T1000 (cell line): ENCODE measurements around the gene CD82.

ENCODE experiments used
- DNase-seq: peaks from one replicate; lab custom pipeline; 2025; ENCODE audit warnings: mixed read lengths; lab: John Stamatoyannopoulos, UW

Gene CD82

DNA sequence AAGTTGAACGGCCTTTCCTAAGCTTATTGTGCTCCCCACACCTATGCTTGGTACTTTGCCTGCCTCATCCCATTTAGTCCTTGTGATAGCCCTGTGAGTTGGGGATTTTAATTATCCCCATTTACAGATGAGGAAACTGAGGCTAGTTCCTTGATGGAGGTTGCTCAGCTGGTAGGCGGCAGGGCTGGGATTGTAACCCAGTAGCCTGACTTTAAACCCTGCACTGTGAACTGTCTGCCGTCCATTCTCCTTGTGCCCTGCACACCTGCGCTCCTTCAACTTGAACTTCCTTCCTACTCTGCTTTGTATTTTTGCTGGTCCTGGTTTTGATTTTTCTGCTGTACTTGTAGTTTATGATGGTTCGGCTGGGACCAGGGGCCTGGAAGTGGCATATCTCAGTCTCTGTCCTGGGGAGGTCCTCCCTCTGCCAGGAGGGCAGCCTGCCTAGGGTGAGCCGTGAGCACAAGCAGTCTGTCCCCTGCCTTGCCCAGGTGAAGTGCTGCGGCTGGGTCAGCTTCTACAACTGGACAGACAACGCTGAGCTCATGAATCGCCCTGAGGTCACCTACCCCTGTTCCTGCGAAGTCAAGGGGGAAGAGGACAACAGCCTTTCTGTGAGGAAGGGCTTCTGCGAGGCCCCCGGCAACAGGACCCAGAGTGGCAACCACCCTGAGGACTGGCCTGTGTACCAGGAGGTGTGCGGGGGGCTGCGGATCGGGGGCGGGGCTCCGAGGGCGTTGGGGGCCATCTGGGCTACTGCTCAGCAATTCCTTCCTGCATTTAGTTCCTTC is 52.4 kb downstream of the CD82 start:
- DNase-seq = no peak

DNA sequence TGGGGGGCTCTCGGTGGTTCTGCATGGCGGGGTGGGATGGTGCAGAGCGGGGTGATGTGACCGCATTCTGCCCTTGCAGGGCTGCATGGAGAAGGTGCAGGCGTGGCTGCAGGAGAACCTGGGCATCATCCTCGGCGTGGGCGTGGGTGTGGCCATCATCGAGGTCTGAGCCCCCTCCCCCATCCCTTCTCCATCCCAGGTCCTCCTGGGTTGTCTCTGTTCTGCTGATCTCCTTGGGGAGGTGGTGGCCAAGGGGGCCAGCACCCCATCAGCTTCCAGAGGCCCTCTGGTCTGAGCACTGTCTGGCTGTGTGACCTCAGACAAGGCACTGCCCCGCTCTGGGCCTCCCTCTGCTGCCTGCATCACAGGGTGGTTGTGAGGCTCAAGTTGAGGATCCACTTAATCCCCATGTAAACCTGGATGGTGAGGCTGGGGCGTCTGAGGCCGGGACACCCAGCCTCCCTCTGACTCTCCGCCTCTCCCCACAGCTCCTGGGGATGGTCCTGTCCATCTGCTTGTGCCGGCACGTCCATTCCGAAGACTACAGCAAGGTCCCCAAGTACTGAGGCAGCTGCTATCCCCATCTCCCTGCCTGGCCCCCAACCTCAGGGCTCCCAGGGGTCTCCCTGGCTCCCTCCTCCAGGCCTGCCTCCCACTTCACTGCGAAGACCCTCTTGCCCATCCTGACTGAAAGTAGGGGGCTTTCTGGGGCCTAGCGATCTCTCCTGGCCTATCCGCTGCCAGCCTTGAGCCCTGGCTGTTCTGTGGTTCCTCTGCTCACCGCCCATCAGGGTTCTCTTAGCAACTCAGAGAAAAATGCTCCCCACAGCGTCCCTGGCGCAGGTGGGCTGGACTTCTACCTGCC is 53.3 kb downstream of the CD82 start:
- DNase-seq = no peak

DNA sequence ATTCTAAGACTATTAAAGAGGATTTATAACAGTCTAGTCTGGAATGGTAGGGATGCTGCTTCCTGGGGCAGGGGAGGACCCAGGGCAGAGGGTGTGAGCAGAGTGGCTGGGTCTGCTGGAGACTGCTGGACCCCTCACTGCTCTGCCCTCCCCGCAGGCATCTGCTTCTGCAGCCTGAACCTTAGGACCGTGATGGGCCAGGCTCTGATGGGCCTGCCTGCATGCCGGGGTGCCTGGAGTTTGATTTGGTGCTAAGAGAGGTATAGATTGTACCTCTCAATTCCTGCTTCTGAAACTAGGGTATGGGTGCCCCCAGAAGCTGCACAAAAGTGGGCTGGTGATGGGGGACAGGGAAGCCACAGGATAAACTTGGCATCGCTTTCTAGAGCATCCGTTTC is 54.9 kb downstream of the CD82 start:
- no peak for DNase-seq

DNA sequence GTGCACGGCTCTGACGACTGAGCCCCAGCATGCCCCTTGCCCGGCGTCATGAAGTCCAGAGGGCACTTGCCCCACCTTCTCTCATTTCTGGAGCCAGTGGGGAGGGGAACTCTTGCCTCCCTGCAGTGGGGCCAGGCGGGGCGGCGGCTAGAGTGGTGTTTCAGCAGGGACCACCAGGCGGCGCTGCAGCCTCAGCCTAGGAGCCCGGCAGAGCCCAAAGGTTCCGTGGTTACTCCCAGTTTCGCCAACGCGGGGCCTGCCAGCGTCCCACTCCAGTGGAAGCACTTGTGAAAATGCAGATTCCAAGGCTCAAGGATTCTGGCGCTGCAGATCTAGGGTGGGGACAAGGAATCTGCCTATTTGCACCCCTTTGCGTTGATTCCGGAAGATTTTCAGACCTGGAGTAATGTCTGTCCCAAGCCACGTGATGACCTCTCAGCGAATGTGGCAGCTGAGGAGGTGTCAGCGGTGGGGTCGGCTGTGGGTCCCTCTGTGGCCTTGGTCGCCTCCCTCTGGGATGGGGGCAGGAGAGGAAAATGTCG is 55.7 kb downstream of the CD82 start:
- DNase-seq = no peak

DNA sequence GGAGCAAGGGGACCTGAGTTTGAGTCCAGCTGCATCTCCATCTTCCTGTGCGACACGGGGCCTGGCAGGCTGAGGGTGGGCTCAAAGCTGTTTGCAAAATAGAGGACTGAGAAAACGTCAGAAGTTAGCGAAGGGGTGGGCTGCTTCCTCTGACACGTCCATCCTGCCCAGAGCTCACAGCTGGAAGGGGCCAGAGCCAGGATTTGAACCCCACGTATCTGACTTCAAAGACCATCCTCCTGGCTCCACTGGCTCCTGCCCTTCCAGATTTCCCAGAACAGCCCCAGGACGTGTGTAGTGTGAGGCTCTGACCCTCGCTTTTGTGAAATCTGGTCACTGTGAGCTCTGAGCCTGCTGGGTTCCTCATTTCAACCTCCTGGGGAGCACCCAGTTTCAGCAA is 56.3 kb downstream of the CD82 start:
- DNase-seq = no peak

DNA sequence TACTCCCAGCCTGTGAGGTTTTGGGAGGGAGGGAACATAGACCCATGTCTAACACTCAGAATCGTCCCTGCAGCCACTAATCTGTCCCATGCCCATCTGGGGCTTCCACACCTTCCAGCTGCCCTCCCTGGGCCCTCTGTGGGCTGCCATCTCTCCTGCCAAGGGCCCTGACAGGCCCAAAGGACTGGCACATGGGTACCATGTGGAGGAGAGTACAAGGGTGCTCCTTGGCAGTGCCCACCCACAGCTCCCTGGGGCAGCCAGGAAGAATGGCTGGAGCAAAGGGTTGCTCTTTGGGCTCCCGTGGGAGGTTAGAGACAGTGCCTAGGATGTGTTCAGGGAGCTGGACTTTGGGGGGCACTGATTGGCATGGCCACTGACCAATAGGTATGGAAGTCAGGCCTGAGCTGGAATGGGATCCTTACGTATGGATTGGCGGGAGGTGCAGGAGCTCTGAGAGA is 56.8 kb downstream of the CD82 start:
- DNase-seq = no peak

DNA sequence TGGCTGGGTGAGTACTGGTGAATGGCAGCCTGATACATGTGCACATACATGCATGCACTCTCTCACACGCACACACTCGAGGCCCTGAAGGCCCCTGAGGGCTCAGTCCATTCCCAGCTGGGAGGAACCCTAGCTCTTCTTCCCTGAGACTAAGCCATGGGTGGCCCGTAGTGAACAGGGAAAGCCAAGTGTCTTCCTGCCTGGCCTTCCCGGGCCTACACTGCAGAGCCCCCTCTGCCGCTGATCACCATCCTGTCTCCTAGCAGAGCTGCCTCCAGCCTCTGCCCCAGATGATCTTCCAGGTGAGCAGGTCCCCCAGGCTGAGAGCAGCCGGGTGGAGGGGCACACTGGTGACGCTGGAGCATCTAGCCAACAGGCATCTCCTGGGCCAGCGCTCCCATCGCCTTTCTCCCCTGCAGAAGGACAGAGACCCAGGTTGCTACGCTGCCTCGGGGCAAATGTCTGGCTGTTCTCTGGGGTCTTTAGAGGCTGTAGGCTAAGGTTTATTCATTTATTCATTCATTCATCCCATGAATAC is 57.3 kb downstream of the CD82 start:
- DNase-seq = no peak

DNA sequence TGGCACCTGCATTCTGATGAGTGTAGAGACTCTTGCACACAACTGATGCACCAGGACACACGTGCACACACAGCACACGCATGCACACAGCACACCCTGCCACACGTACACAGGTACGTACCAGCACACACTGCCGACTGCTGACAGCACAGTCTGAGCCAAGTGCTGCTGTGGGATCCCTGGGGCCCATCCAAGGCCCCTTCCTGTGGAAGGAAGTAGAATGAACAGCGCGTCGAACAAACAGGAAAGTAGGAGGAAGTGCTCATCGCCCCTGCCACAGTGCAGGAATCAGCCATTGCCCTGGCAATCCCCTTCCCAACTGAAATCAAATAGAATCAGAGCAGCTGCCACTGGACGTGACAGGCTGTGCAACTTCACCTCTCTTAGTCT is 57.9 kb downstream of the CD82 start:
- no peak for DNase-seq

DNA sequence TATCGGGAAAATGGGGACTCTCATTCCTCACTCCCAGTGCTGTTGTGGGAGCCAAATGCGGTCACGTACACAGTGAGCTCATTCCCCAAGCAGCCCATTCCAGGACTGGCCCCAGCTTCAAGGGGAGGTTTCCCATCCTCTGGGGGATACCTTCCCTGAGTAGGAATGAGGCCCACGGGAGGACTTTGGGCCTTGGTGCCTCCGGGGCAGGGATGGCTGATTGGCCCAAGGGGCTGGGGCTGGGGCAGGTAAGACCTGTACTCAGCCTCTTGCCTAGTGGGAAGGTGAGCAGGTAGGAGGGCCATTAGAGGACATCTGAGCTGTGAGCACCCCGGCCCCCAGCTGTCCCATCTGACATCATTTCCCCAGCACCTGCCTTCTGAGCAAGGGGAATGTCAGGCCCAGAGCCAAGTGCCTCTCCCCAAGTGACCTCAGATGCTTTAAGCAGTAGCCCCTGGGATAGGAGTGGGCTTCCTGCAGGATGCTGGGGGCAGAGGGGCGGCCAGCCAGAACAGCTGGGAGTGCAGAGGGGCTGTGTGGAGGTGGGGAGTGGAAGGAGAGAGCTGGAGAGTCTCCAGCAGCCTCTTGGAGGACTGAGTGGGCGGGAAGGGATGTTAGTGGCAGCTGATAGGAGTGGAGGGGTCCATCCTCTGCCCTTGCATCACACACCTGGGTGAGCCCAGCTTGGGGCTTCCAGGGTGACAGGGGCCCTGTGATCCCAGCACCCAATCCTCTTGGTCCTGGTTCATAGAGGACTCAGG is 58.4 kb downstream of the CD82 start:
- no peak for DNase-seq

DNA sequence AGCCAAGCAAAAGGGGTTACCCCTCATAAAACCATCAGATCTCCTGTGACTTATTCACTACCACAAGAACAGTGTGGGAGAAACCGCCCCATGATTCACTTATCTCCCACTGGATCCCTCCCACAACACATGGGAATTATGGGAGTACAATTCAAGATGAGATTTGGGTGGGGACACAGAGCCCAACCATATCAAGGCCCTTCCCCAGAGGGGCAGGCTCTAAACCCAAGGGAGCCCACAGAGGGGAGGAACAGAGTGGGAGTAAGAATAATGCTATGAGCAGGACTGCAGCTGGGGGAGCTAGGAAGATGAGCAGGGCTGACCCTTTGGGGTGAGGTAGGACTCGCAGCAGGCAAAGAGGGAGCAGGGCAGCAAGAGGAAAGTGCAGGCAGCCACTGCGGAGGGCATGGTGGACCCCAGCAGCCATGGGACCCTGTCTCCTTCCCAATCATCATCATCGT is 59.3 kb downstream of the CD82 start:
- DNase-seq = no peak

DNA sequence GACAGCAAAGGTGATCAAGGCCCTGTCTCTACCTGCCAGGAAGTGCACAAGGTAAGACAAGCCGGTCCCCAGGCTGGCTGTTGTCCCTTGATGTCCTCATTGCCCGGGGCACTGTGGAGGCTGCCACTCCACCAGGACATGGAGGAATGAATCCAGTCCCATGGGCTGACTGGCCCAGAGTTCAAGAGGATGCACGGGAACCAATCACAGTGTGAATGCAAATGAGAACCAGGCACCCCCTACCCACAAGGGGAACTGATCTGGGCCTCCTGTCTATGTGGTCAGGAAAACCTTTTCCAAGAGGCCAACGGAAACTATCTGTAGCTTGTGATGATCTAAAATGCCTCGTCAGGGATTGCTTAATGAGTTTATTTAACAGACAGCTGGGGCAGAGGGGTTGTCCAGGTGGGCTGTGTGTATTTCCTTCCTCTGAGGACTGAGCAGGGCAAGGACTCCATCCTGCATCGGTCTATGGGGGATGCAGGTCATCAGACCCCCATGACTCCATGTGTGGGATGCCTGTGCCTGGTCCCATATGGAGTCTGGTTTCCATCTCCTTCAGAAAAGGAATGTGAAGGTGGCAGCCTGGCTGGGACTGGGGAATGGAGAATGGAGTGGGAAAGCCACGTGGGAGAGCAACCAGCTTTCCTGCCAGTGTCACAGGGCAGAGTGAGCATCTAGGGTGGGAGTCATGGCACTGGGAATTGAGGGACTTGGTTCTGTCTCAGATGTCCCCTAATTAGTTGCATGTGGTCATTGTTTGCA is 60.5 kb downstream of the CD82 start:
- no peak for DNase-seq

DNA sequence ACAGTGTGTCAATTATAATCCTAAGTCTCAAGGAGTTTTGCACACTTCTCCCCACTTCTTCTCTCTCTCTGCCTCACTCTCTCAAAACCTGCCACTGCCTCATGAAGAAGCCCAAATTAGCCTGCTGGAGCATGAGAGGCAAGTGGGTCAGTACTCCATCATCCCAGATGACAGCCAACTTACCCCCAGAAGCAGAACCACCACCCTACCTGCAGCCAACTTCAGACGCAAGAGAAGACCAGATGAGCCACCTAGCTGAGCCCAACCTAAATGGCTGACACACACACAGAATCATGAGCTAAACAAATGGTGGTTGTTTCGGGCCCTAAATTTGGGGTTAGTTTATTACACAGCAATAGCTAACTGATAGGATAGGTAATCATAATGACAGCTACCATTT is 61.2 kb downstream of the CD82 start:
- no peak for DNase-seq

DNA sequence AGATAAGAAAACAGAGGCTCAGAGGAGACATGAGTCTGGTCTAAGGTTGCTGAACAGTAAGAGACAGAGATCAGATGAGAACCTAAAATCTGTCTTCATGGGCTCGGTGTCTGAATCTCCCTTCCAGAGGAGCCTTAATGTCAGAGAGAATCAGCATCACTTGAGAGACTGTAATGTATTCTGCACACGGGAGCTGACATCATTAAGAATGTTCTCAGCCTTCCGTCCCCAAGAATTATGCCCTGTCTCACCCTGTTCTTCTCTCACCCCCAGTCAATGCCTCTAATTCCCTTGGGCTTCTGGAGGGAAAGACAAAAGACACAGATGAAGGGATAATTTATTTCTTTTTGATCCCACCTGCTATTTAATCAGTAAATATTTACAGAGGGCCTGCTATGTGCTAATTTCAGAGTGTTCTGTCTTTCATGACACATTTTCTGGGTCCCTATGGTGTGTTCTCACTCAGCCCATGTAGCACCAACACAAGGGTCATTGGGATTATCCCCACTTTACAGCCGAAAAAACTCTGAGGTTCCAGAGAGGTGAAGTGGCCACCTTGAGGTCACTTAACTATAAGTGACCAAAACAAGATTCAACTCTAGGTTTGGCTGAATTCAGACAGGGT is 61.8 kb downstream of the CD82 start:
- DNase-seq = no peak

DNA sequence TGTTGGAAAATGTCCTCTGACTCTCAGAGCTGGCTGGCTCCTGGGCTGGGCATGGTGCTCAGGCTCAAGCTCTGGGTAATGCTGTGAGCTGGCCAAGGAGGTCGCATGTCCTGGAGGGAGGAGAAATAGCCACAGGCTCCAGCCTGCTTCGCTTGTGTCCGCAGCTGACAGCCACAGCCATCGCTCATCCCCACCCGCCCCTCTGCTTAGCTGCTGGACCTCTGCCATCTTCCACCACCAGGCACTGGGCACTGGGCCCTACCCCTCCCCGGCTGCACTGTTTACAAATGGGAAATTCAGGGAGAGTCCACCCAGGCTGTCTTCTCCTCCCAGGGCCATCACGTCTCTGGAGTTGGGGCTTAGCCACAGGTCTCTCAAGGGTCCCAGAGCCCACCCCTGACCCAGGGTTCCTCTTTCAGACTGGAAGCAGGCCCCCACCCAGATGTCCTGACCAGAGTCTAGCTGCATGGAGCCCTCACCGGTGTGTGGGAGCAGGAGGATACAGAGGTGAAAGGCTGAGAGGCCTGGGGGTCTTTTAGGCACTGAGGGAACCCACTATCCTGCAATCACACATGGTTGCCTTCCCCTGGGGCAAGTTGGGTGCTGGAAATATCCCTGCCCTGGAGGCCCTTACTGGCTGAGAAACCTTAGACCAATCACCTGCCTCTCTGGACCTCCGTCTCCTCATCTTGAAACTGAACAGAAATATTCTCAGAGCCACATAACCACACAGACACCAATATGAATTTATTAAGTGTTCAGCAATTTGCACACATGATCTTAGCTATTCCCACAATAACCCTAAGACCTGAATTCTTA is 62.7 kb downstream of the CD82 start:
- no peak for DNase-seq

DNA sequence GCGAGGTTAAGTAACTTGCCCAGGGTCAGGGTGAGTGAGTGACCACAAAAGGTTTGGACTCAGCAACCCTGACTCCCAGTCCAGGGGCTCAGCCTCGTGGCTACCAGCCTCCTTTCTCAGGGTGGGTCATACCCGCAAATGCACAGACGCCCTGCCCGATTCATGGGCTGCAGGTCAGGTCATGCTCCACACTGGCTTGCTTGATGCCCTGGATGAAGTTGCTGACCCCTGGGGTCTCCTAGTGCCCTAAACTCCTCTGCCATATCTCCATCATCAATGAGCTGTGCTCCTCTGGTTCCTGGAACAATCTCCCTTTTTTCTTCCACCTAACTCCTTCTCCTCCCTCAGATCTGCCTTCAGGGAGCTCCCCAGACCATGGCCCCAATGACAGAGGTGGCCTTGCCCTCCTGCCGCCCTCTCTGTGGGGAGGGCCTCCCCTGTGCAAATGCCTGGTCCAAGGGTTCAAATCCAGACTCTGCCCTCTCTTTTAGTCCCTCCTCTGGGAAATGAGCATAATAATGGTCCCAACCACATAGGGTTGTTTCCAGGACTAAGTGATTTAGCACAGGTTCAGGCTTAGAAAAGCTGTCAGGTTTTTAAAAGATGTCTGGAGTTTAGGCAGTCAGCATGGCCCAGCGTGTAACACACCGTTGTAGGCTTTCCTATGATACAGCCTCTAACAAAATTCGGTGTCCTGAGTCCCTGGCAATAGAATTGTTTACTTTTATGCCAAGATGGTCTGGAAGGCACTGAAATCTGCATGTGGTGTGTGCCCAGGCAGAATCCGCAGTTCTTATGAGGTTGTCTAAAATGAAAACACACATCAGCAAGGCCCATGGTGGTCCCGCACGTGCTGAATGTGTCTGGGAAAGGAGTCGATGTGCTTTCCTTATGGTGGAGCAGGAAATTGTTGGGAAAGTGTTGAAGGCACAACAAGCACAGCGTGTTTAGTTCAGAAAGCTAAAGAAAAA is 63.6 kb downstream of the CD82 start:
- DNase-seq = no peak

DNA sequence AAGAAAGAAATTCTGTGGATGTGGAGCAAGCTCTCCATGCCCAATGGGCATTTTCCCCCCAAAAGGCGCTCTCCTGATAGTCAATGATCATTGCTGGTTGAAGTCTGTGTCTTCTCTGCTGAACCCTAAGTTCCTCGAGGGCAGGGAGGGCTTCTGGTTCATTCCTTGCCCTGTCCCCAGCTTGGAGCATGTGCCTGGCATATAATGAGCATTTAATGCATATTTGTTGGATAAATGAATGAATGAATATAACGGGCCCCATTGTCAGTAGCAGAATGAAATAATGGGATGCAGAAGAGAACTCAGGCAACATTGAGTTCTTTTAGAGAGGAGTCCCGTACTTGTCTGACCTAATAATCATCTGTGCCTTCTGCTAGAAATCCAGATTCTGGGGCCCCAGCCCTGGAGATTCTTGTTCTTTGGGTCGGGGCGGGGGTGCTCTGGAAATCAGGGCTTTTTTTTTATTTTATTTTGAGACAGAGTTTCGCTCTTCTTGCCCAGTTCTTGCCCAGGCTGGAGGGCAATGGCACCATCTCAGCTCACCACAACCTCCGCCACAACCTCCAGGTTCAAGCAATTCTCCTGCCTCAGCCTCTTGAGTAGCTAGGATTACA is 64.4 kb downstream of the CD82 start:
- no peak for DNase-seq

DNA sequence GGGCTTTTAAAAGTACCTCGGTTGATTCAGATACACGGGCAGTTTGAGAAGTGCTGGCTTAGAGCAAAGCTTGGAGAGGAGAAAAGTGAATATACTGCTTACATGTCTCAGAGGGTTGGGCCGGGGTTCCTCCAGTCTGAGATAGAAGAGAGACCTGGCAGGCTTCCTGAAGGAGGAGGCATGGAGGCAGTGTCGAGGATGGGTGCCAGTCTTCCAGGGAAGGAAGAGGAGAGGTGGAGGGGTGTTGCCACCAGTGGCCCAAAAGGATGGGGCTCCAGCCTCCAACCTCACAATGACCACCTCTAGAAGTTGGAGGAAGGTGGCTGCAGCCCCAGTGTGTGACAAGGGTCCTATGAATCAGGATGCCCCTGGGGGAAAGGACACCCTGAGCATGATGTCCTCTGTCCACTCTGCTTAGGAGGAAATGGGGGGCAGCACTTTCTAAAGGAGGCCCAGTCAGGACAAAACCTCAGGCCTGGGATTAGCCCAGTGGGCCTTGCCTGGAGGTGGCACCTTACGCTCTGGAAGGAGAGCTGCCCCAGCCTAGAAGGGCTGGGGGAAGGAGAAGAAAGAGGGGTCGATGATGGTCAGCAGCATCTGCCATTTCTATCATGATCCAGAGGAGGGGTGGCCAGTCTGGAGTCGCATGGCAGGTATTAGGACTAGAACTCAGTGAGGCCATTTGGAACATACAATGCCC is 65.2 kb downstream of the CD82 start:
- DNase-seq = no peak
